GM21381 (cell line): Measurements from ENCODE around the gene CLIC6.
"Not testable (repeated sequence)": the region's sequence is repeated elsewhere in the genome, so short reads cannot be mapped to it uniquely, and the experiment has no call there.

Experiments used
- ATAC-seq: cut with Tn5 transposase; IDR thresholded peaks from one replicate; pipeline ENCODE4 v1.9.1; 2021; ENCODE audit warnings: mild to moderate bottlenecking, moderate library complexity; ENCODE audit not compliant: unreplicated experiment

CLIC6 gene

GRCh38 chr21:34650861-34651431, 17.8 kb upstream of the CLIC6 start:
- ATAC-seq, result no peak

GRCh38 chr21:34651642-34652041, 17.2 kb upstream of the CLIC6 start:
- no peak for ATAC-seq

GRCh38 chr21:34653522-34653921, 15.3 kb upstream of the CLIC6 start:
- no peak for ATAC-seq

GRCh38 chr21:34661848-34662247, 6.9 kb upstream of the CLIC6 start:
- no peak for ATAC-seq

GRCh38 chr21:34667761-34668160, 1.0 kb upstream of the CLIC6 start:
- ATAC-seq, result no peak

- ATAC-seq, result no peak
These were observed 520 bp downstream of the CLIC6 start for GRCh38 chr21:34669149-34669879.

GRCh38 chr21:34669880-34670219, 1.1 kb downstream of the CLIC6 start:
- ATAC-seq, result not testable (repeated sequence)

- ATAC-seq, result no peak
These were observed 1.6 kb downstream of the CLIC6 start for GRCh38 chr21:34670220-34670961.

GRCh38 chr21:34670962-34671348, 2.2 kb downstream of the CLIC6 start:
- ATAC-seq, result no peak

- ATAC-seq, result no peak
These were observed 2.7 kb downstream of the CLIC6 start for GRCh38 chr21:34671462-34671861.

GRCh38 chr21:34671891-34672290, 3.1 kb downstream of the CLIC6 start:
- no peak for ATAC-seq

- no peak for ATAC-seq
These were observed 4.2 kb downstream of the CLIC6 start for GRCh38 chr21:34673006-34673405.

- ATAC-seq, result no peak
These were observed 5.7 kb downstream of the CLIC6 start for GRCh38 chr21:34674468-34674867.

- ATAC-seq, result no peak
These were observed 7.1 kb downstream of the CLIC6 start for GRCh38 chr21:34675871-34676270.

- ATAC-seq, result no peak
These were observed 10.3 kb downstream of the CLIC6 start for GRCh38 chr21:34679051-34679450.

GRCh38 chr21:34684174-34684876, 15.5 kb downstream of the CLIC6 start:
- ATAC-seq, result no peak

GRCh38 chr21:34687065-34687464, 18.3 kb downstream of the CLIC6 start:
- ATAC-seq, result no peak

GRCh38 chr21:34687745-34688144, 19.0 kb downstream of the CLIC6 start:
- ATAC-seq, result no peak

GRCh38 chr21:34688145-34688544, 19.4 kb downstream of the CLIC6 start:
- ATAC-seq, result no peak

- ATAC-seq, result no peak
These were observed 19.9 kb downstream of the CLIC6 start for GRCh38 chr21:34688715-34689114.

- no peak for ATAC-seq
These were observed 21.4 kb downstream of the CLIC6 start for GRCh38 chr21:34690041-34690792.
